Lung microvascular endothelial cell (primary cell): ENCODE measurements around the gene NADSYN1. TPM values are rescaled to one million over a fixed set of nuclear protein-coding genes. Genes with fewer than 3 reads are reported as not detected.
"Not testable (repeated sequence)": the region's sequence is repeated elsewhere in the genome, so short reads cannot be mapped to it uniquely, and the experiment has no call there.

Experiments
- DNase-seq, 2 donors: peaks; one replicate each; pipeline versions ENCODE4 v3.0.0 to v3.0.0-alpha.2; 2010; ENCODE audit warnings: low read depth in 2 of 2
- total RNA-seq: library from RNA; depleted of rRNA; stranded (reverse); fragments of >200 nt; gene quantifications from 2 replicates; pipeline ENCODE4 v1.2.1, GENCODE V29; 2014

Gene NADSYN1
- total RNA-seq, 1 donor from 2014 or later = 67.9 TPM

DNA sequence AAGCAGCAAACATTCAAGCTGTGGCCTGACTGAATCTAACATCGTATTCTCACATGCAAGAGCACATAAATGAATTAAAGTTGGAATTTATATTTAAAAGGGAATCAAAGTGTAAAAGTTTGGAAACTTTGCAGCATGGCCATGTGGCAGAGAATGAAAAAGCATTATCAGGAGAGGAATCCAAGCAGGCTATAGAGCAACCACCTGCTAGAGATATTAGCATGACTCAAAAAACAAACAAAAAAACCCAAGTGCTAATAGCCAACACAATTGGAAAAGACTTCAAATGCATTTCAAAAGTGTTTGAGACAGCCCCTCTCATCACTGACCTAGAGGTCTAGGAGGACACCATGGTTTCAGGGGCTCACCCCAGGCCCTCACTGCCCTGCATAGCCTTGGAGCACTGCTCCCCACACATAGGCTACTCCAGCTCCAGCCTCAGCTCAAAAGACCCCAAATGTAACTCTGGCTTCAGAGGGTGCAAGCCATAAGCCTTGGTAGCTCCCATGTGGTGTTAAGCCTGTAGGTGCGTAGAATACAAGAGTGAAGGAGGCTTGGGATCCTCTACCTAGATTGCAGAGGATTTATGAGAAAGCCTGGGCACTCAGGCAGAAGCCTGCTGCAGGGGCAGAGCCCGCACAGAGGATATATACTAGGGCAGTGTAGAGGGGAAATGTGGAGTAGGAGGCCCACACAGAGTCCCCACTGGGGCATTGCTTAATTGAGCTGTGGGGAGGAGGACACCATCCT, 72.4 kb downstream of the NADSYN1 start:
- DNase-seq = no peak

DNA sequence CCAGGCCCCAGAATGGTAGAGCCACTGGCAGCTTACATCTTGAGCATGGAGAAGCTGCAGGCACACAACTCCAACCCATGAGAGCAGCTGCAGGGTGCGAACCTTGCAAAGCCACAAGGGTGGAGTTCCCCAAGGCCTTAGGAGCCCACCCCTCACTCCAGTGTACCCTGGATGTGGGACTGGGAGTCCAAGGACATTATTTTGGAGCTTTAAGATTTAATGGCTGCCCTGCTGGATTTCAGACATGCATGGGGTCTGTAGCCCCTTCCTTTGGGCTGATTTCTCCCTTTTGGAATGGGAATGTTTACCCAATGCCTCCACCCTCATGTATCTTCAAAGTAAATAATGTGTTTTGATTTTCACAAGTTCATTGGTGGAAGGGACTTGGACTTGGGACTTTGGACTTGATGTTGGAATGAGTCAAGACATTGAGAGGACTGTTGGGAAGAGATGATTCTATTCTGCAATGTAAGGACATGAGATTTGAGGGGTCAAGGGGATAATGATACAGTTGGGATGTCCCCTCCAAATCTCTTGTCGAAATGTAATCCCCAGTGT, 73.0 kb downstream of the NADSYN1 start:
- no peak for DNase-seq

DNA sequence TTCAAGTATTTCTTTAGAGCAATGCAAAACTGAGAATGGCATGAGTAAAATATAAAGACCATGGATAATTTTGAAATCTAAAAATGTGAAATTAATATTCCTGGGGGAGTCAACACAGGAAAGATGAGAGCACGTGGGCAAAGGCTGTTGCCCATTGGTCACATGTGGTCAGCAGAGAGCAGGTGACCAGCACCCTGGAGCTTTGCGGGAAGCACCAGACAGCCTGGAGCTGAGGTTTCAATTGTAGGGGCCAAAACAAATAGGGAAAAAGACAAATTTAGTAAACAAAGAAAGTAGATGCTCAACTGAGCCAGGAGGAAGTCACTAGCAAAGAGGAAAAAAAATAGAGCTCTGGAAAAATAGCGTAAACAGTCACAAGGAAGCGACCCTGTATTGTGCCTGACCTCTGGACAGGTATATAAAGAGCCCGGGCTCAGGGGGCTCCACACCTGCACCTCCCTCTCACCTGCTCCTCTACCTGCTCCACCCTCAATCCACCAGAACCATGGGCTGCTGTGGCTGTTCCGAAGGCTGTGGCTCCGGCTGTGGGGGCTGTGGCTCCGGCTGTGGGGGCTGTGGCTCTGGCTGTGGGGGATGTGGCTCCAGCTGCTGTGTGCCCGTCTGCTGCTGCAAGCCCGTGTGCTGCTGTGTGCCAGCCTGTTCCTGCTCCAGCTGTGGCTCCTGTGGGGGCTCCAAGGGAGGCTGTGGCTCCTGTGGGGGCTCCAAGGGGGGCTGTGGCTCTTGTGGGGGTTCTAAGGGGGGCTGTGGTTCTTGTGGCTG, 74.0 kb downstream of the NADSYN1 start, which contains the start of gene KRTAP5-7:
TSS of gene KRTAP5-7 (plus strand) at position 472 of the 780 bp plus-strand sequence. CDS start at position 506, 34 bp downstream.
- DNase-seq = peak in 1 of 2 donors; percentile 13

DNA sequence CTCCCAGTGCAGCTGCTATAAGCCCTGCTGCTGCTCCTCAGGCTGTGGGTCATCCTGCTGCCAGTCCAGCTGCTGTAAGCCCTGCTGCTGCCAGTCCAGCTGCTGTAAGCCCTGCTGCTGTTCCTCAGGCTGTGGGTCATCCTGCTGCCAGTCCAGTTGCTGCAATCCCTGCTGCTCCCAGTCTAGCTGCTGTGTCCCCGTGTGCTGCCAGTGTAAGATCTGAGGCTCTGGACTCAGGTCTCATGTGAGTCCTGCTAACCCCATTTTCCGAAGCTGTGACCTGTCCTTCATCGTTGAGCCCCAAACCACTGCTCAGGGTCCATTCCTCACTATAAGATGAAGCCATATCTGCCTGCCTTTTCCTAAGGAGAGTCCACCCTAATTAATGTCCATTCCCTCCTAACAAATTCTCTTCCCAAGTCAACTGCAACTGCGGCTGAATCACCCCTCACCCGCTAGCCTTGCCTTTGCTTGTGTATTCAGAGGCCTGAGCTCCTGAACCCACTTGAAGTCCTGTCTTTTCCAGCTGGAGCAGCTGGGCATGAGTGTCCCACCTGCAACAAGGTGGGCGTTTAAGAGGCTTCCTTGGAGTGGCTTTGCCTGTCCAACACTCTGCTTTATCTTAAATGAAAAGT, 74.7 kb downstream of the NADSYN1 start:
- no peak for DNase-seq

DNA sequence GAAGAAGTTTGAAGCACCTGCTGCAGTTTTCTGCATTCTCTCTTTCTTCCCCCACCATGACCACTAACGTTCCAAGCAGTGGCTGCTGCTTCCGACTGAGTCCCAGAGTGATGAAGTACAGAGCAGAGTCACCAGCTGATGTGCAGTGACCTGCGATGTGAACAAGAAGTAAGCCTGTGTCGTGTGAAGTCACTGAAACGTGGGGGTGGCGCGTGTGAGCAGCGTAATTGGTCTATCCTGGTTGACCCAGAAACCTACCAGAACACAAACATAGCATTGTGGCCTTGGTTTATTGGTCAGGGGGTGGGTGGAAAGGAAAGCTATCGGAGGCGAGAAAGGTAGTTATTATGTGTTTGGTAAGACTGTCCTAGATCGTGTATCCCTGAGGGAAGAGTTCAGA, 77.6 kb downstream of the NADSYN1 start:
- DNase-seq = no peak

DNA sequence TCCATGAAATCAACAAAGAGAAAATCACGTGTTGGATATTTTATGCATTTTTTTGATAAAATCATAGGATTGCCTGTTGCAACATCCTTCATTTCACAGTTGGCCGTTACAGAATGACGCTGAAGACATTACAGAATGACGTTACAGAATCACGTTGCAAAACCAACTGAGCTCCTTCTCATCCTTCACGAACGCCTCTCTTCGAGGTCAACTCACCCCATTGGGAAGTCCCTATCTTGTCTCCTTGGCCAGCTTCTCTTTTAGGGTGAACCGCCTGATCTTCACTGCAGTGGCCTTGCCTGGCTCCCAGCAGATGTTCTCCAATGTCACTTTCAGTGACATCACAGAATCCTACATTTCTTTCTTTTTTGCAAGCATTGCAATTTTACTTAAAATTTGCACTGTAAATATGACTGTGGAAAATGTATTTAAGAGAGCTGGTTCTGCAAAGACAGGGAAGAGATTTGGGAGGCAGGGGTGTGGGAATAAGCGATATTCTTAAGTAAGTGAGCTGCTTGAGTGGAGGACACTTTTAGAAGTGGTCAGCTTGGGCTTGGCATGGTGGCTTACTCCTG, 79.1 kb downstream of the NADSYN1 start:
- DNase-seq = no peak

DNA sequence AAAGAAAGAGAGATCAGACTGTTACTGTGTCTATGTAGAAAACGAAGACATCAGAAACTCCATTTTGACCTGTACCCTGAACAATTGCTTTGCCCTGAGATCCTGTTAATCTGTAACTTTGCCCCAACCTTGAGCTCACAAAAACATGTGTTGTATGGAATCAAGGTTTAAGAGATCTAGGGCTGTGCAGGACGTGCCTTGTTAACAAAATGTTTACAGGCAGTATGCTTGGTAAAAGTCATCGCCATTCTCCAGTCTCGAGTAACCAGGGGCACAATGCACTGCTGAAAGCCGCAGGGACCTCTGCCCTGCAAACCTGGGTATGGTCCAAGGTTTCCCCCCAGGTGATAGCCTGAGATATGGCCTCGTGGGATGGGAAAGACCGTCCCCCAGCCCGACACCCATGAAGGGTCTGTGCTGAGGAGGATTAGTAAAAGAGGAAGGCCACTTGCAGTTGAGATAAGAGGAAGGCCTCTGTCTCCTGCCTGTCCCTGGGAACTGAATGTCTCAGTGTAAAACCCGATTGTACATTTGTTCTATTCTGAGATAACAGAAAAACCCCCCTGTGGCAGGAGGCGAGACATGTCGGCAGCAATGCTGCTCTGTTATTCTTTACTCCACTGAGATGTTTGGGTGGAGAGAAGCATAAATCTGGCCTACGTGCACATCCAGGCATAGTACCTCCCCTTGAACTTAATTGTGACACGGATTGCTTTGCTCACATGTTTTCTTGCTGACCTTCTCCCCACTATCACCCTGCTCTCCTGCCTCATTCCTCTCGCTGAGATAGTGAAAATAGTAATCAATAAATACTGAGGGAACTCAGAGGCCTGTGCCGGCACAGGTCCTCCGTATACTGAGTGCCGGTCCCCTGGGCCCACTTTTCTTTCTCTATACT, 82.0 kb downstream of the NADSYN1 start:
- DNase-seq = not testable (repeated sequence)

DNA sequence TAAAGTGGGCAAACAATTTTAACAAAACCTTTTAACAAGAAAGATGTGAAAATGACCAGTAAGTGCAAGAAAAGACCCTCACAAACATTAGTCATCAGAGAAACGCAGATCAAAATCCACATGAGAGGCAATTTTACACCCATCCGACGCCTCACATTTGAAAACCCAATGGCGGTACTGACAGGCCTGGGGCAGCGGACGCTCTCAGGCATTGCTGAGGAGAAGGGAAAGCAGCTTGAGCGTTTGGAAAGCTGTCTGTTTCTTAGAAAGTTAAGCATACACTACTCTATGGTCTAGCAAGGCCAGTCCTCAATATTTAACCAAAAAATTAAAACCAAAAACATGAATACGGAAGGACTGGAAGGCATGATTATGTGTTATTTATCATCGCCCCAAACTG, 82.8 kb downstream of the NADSYN1 start:
- DNase-seq = no peak

DNA sequence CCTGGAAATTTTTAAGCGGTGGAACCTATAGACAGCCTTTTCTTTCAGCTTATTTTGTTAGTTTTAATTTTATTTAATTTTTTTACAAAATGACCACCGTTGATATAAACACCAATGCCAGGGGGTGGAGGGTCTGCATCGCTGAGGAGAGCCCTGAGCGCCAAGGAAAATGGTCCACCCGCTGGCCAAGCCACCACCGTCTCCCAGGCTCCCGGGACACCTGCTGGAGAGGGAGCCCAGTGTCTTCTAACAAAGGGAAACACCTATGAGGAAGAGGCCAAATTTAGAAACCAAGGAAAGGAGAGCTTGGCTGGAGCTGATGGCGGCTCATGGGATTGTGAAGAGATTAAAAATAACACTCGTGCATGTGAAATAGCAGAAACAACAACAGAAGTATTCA, 84.5 kb downstream of the NADSYN1 start:
- no peak for DNase-seq

DNA sequence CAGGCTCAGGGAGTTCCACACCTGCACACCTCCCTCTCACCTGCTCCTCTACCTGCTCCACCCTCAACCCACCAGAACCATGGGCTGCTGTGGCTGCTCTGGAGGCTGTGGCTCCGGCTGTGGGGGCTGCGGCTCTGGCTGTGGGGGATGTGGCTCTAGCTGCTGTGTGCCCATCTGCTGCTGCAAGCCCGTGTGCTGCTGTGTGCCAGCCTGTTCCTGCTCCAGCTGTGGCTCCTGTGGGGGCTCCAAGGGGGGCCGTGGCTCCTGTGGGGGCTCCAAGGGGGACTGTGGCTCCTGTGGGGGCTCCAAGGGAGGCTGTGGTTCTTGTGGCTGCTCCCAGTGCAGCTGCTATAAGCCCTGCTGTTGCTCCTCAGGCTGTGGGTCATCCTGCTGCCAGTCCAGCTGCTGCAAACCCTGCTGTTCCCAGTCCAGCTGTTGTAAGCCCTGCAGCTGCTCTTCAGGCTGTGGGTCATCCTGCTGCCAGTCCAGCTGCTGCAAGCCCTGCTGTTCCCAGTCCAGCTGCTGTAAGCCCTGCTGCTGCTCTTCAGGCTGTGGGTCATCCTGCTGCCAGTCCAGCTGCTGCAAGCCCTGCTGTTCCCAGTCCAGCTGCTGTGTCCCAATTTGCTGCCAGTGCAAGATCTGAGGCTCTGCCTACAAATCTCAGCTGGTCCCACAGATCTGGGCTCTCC, 85.1 kb downstream of the NADSYN1 start, which contains the start of gene KRTAP5-8:
TSS of gene KRTAP5-8 (plus strand) at position 49 of the 689 bp plus-strand sequence. CDS start at position 80, 31 bp downstream.
- not testable (repeated sequence) for DNase-seq

DNA sequence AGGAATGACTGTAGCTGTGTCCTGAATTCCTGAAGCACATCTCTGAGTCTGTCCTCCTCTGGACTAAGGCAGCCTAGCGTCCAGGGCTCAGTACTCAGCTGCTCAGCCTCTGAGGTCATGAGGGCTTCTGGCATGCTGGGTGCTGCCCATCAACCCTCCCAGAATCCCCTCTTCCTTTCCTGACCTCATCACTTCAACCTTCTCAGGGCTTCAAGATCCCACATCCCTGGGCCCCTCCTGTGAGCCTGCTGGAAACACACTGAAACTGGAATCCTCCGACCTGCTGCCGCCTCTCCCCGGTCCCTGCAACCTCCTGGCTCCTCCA, 85.6 kb downstream of the NADSYN1 start:
- DNase-seq = no peak

DNA sequence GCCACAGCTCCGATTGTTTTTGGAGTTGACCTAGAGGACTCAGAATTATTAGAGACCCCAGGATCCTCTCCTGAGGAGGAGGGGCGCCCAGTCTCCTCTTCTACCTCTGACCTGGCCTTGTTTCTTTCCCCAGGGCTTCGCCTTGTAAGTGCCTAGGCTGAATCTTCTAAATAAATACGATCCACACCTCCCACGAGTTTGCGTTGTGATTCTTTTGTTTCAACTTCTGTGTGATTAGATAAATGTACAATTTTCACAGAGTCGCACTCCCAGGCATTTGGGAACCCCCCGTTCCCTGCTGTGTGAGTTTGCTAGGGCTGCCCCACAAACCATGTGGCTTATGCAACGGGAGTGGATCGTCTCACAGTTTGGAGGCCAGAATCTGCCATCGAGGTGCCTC, 86.0 kb downstream of the NADSYN1 start:
- DNase-seq = no peak

DNA sequence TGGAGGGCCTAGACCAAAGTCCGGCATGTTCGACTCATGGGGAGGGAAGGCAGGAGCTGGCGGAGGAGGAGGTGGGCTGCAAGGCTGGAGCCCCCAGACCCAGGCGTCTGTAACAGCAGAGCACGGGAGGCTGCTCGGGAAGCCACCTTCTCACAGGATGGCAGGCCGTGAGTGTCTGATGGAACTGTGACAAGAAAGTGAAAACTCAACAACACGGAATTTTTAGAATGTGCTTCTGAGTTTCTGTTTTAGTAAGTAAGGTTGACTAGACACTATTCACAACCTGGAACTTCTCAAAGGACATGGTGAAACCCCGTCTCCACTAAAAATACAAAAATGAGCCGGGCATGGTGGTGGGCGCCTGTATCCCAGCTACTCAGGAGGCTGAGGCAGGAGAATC, 87.0 kb downstream of the NADSYN1 start:
- not testable (repeated sequence) for DNase-seq

DNA sequence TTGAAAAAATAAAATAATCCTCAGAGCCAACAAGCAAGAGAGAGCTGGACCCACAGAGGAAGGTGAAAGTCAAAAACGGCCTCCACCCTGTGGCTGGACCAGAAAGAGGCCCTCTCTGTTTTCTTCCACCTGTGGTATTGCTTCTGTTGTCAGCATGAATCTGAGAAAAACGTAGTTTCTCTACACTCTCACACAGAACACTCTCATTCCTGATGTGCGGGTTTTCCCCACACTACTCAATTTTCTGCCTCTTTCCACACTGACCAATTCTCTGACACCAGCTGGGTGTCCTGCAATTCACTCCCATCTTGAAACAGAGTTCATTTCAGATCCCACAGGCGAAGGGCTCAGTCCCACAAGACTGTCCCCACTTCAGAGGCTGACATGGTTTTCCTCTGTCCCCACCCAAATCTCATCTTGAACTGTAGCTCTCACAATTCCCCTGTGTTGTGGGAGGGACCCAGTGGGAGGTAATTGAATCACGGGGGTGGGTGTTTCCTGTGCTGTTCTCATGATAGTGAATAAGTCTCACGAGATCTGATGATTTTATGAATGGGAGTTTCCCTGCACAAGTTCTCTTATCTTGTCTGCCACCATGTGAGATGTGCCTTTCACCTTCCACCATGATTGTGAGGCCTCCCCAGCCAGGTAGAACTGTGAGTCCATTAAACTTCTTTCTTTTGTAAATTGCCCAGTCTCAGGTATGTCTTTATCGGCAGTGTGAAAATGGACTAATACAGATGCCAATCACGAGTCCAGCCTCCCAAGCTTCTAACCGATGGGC, 87.7 kb downstream of the NADSYN1 start:
- DNase-seq = not testable (repeated sequence)

DNA sequence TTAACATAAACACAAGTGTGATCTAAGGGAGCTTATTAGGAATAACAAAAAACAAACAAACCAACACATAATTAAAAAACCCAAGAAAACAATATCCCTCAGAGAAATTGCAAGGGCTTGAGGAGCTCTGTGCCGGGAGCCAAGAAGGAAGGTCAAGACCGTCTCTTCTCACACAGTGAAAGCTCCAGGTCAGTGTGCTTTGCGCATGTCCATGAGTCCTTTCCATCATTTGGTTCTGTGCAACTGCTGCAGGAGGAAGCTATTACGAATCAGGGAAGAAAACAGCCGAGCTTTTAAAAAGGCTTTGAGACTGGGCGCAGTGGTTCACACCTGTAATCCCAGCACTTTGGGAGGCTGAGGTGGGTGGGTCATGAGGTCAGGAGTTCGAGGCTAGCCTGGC, 89.4 kb downstream of the NADSYN1 start:
- no peak for DNase-seq

DNA sequence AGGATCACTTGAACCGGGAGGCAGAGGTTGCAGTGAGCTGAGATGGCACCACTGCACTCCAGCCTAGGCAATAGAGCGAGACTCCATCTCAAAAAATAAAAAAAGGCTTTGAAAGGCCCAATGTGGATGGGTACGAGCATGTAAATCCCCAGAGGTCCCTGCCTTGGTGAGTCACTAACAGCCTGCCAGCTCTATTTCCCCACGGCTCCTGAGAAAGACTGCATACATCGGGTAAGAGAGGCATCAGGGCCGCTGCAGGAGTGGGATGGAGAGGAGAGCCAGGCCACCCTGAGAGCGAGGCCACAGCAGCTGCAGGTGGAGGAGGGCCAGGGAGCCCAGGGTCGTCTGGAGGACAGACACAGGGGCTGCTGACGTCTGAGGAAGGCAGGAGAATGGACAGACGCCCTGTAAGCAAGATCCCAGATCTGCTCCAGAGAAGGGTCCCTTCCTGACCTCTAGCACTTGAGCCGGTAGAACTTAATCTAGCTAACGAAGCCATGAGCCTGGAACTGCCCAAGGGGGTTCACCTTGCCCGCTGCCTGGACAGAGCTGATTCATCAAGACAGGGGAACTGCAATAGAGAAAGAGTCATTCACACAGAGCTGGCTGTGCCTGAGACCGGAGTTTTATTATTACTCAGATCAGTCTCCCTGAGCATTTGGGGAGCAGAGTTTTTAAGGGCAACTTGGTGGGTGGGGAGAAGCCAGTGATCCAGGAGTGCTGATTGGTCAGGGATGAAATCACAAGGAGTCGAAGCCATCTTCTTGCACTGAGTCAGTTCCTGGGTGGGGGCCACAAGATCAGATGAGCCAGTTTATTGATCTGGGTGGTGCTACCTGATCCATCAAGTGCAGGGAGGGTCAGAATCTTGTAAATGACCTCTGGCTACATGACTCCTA, 90.1 kb downstream of the NADSYN1 start:
- DNase-seq = no peak

DNA sequence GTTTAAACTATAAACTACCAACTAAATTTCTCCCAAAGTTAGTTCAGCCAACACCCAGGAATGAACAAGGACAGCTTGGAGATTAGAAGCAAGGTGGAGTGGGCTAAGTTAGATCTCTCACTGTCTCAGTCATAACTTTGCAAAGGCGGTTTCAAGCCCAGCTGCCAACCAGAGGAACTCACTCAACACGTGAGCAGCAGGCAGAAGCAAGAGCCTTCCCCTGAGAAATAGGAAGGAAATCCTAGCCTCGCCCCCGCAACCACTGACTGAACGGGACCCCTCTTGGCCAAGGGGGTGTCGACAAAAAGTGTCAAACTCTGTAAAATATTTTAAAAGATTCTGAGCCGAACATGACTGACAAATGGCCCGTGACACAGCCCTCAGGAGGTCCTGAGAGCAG, 90.9 kb downstream of the NADSYN1 start:
- DNase-seq = no peak
